Small intestine (tissue), 7 donors: Measurements from ENCODE around the gene OPCML. TPM values are rescaled to one million over a fixed set of nuclear protein-coding genes. Genes with fewer than 3 reads are reported as not detected.

ENCODE experiments used
- DNase-seq, 2 donors: peaks; one replicate each; pipeline versions ENCODE4 v3.0.0 to v3.0.0-alpha.2; 2013
- FAIRE-seq: peaks from 2 replicates; lab custom pipeline; 2012; peaks lifted over from hg19 to GRCh38; lab: Jason Lieb, UNC
- H3K27ac ChIP-seq, 3 donors: one replicate each; pipeline ENCODE4 v1.5.1; 2013; ENCODE audit warnings: low read length in 2 of 3, mild to moderate bottlenecking in 2 of 3, control low read depth in 1 of 3, inconsistent platforms in 1 of 3, low read depth in 1 of 3, moderate library complexity in 1 of 3
- H3K27me3 ChIP-seq, 3 donors: one replicate each; pipeline ENCODE4 v1.6.1; 2013; ENCODE audit warnings: low read length in 3 of 3, inconsistent platforms in 1 of 3; ENCODE audit not compliant: control insufficient read depth in 3 of 3, insufficient read depth in 3 of 3
- H3K36me3 ChIP-seq, 3 donors: one replicate each; pipeline ENCODE4 v1.6.1; 2013; ENCODE audit warnings: low read length in 3 of 3, inconsistent platforms in 1 of 3, low read depth in 1 of 3, mild to moderate bottlenecking in 1 of 3, moderate library complexity in 1 of 3; ENCODE audit not compliant: control insufficient read depth in 3 of 3, insufficient read depth in 2 of 3
- H3K4me1 ChIP-seq, 3 donors: one replicate each; pipeline ENCODE4 v1.6.1; 2013; ENCODE audit warnings: low read length in 2 of 3, inconsistent platforms in 1 of 3, low read depth in 1 of 3, mild to moderate bottlenecking in 1 of 3, moderate library complexity in 1 of 3; ENCODE audit not compliant: control insufficient read depth in 3 of 3, insufficient read depth in 2 of 3
- H3K4me3 ChIP-seq, 3 donors: one replicate each; pipeline ENCODE4 v1.5.1; 2013; ENCODE audit warnings: low read length in 3 of 3, control low read depth in 1 of 3, inconsistent platforms in 1 of 3, low read depth in 1 of 3, mild to moderate bottlenecking in 1 of 3, moderate library complexity in 1 of 3
- H3K9me3 ChIP-seq, 2 donors: one replicate each; pipeline ENCODE4 v1.6.1; 2013; ENCODE audit warnings: low read depth in 1 of 2, low read length in 1 of 2; ENCODE audit not compliant: control insufficient read depth in 2 of 2, insufficient read depth in 1 of 2
- WGBS, 3 donors: extraction: QIAGEN DNeasy Blood & Tissue Kit; methylation state at CpG; one replicate each; pipeline ENCODE4 v1.1.7; 2013; 5-methylcytosine and 5-hydroxymethylcytosine counted together
- polyA plus RNA-seq, 4 donors: library from polyadenylated mRNA; stranded (reverse) in 3 of 4; unstranded in 1 of 4; fragments of 200-250 nt in 3 of 4; fragments of 120-200 nt in 1 of 4; gene quantifications; one replicate each; pipeline versions ENCODE4 v1.2.1 to v1.2.3, GENCODE V29; 2013
- donor health status: healthy with polysubstance abuse.
- donor health status: control.
- donor health status: control.
- donor health status: Bipolar disorder and iron deficiency.
- donor health status: healthy.

The OPCML gene
- polyA plus RNA-seq, 4 donors = 0.16 to 2.0 TPM; not detected in 2

DNA sequence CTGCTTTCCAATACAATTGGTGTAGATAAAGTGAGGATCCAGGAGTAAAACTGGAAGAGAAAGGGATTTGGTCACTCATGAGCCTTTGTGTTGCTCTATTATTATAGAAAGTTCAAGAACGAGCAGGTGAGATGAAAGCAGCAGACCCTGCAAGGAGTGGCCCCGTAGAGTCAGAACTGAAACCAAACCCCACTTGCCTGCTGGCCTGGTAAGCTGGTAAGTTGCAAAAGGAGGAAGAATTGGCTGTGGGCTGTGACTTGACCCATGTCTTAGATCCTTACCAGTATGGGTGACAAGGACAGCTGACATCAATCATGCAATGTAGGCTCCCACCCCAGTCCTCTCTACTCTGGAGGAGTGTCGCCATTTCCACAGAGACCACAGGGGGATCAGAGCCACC is 201.3 kb downstream of the OPCML start:
- H3K27ac ChIP-seq = no peak overlapping the region
- H3K4me3 ChIP-seq = no peak overlapping the region
- H3K9me3 ChIP-seq = no peaks in the 10 kb centered on the region
- DNase-seq = no peak
- no peaks in the 10 kb centered on the region for H3K27me3 ChIP-seq
- H3K4me1 ChIP-seq = no peaks in the 10 kb centered on the region
- WGBS, 3 donors = 67 to 86% (median 78%) methylated on average over 3 of the region's 3 CpGs
- no peak for FAIRE-seq
- no peaks in the 10 kb centered on the region for H3K36me3 ChIP-seq

DNA sequence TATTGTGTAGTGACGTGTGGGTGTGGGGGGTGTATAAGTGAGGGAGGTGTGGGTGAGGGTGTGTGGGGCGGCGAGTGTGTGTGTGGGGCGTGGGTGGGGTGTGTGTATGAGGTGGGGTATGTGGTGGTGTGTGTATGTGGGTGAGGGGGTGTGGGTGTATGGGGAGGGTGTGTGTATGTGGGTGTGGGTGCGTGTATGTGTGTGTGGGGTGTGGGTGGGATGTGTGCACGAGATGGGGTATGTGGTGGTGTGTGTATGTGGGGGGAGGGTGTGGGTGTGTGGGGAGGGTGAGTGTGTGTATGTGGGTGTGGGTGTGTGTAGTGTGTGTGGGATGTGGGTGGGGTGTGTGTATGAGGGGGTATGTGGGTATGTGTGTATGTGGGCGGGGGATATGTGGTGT is 205.5 kb downstream of the OPCML start:
- H3K9me3 ChIP-seq = no peaks in the 10 kb centered on the region
- H3K36me3 ChIP-seq = no peaks in the 10 kb centered on the region
- no peak for DNase-seq
- no peak overlapping the region for H3K27ac ChIP-seq
- no peaks in the 10 kb centered on the region for H3K4me1 ChIP-seq
- FAIRE-seq = no peak
- peaks cover 0 to 2% (median 0%) of the 10 kb centered on the region in 3 donors for H3K27me3 ChIP-seq
- 83 to 86% (median 85%) methylated on average over 7 of the region's 7 CpGs for WGBS, 3 donors
- H3K4me3 ChIP-seq = no peak overlapping the region

DNA sequence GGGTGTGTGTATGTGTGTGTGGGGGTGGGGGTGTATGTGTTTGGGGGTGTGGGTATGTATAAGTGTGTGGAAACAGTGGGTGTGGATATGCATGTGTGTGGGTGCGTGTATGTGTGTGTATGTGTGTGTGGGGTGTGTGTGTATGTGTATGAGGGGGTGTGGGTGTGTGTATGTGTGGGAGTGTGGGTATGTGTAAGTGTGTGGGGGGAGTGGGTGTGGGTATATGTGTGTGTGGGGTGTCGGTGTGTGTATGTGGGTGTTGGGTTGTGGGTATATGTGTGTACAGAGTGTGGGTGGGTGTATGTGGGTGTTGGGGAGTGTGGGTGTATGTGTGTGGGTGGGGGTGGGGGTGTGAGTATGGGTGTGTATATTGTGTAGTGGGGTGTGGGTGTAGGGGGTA is 206.0 kb downstream of the OPCML start:
- Histone ChIP-seq H3K36me3 (no peaks in the 10 kb centered on the region), H3K27me3 (peaks cover 0 to 2% (median 0%) of the 10 kb centered on the region in 3 donors), H3K4me3 (no peak overlapping the region), H3K9me3 (no peaks in the 10 kb centered on the region), H3K27ac (no peak overlapping the region), H3K4me1 (no peaks in the 10 kb centered on the region)
- no peak for FAIRE-seq
- 93 to 97% (median 94%) methylated on average over 2 of the region's 2 CpGs for WGBS, 3 donors
- no peak for DNase-seq

DNA sequence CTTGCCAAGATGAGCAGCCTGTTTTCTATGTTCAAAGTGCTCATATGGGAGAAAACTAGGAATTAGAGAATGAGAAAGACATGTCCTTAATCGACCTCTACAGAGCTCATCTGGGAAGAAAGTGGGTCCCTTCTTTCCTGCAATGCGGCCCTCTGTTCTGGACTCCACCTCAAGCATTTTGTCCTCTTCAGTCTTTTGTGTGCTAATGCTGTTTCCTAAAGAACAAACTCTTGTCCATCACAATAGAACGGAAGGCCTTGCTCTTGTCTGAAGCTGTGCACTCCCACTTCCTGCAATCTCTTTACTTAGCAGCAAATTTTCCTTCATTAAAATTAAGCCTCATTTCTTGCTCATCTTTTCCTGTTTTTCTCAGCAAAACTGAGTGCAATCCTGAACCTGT is 206.6 kb downstream of the OPCML start:
- H3K4me3 ChIP-seq = no peak overlapping the region
- no peak for FAIRE-seq
- H3K36me3 ChIP-seq = no peaks in the 10 kb centered on the region
- DNase-seq = no peak
- no peak overlapping the region for H3K27ac ChIP-seq
- no peaks in the 10 kb centered on the region for H3K9me3 ChIP-seq
- H3K27me3 ChIP-seq = peaks cover 0 to 2% (median 0%) of the 10 kb centered on the region in 3 donors
- H3K4me1 ChIP-seq = no peaks in the 10 kb centered on the region
- WGBS, 3 donors = 67 to 74% (median 68%) methylated on average over 3 of the region's 3 CpGs

DNA sequence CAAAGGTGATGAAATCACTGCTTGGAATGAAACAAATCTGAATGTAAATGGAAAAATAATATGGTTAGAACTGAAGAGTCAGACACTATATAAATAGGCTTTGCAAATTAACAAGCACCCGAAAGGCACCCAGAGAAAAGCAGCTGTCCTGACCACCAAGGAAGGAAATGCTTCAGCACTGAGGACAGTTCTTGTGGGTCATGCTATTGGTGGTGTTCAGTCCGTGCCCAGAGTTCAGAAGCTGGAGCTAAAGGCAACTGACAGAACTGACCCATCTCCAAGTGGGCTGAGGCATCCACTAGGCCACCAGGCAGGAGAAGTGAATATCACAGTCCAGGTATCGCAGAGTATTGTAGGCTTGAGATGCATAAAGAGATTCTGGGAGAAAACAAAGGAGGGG is 208.9 kb downstream of the OPCML start:
- Histone ChIP-seq H3K27ac (no peak overlapping the region), H3K4me1 (no peaks in the 10 kb centered on the region), H3K36me3 (no peaks in the 10 kb centered on the region), H3K4me3 (no peak overlapping the region), H3K27me3 (peaks cover 0 to 2% (median 0%) of the 10 kb centered on the region in 3 donors), H3K9me3 (no peaks in the 10 kb centered on the region)
- DNase-seq = no peak
- FAIRE-seq = no peak
- WGBS, 3 donors = 61 to 73% (median 70%) methylated on average over 3 of the region's 3 CpGs

DNA sequence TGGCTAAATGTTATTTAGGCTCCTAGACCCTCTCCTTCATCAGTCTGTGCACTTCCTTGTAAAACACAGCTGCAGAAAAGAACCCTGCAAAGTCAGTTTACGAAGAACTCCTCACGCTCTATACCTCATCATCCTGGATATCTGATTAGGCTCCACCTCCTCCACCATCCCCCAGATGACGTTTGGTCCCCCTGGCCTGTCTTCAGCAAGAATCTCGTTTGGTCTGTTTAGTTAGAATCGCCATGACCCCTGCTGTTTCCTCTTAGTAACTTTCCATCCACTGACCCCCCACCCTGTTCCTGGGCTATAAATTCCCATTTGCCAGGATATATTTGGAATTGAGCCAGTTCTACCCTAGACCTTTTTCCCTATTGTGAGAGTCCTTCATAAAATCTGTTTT is 214.1 kb downstream of the OPCML start:
- Histone ChIP-seq H3K4me3 (no peak overlapping the region), H3K27me3 (no peaks in the 10 kb centered on the region), H3K36me3 (no peaks in the 10 kb centered on the region), H3K27ac (no peak overlapping the region), H3K4me1 (no peaks in the 10 kb centered on the region), H3K9me3 (no peaks in the 10 kb centered on the region)
- 45 to 52% (median 49%) methylated on average over 5 of the region's 5 CpGs for WGBS, 3 donors
- DNase-seq = no peak
- FAIRE-seq = no peak

DNA sequence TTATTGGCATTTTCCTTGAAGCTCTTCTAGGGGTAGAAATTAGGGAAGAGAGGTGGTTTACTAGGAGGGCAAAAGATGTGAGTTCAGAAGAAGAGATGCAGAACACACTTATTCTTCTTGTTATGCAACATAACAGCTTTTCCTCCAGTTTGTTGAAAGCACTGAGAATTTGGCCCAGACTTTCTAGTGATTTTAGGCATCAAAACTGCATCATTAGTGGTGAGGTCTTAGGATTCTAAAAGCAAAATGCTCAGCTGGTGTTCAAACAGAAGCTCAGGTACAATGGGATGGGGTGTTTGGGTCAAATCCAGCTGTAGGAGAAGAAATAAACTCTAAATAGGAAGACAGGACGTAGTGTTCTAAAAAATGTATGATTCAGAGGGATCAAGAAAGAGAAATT is 221.1 kb downstream of the OPCML start:
- no peak for FAIRE-seq
- H3K4me3 ChIP-seq = no peak overlapping the region
- H3K27me3 ChIP-seq = no peaks in the 10 kb centered on the region
- H3K4me1 ChIP-seq = no peaks in the 10 kb centered on the region
- DNase-seq = no peak
- no peak overlapping the region for H3K27ac ChIP-seq
- no peaks in the 10 kb centered on the region for H3K36me3 ChIP-seq
- WGBS, 3 donors = 62 to 72% (median 70%) methylated on average over 1 of the region's 1 CpG
- H3K9me3 ChIP-seq = no peaks in the 10 kb centered on the region

DNA sequence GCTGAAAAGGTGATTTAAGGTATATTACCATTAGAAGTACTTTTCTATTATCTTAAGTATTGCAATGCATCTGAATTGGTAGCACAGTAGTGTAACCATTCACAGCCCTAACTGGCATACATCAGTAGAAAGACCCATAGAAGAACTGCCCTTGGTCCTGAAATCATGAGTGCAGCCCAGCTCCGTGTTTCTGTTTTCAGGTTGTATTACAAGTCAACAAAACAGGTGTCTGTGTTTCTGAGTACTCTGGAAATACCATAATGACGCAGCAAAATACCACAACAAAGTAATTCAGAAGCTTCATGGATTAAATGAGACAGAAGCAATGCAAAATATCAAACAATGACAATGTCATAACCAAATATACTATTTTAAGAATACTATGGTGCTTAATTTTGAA is 226.3 kb downstream of the OPCML start:
- Histone ChIP-seq H3K36me3 (no peaks in the 10 kb centered on the region), H3K4me1 (no peaks in the 10 kb centered on the region), H3K4me3 (no peak overlapping the region), H3K27ac (no peak overlapping the region), H3K9me3 (no peaks in the 10 kb centered on the region), H3K27me3 (no peaks in the 10 kb centered on the region)
- 23 to 30% (median 28%) methylated on average over 2 of the region's 2 CpGs for WGBS, 3 donors
- DNase-seq (no peak), FAIRE-seq (no peak)

DNA sequence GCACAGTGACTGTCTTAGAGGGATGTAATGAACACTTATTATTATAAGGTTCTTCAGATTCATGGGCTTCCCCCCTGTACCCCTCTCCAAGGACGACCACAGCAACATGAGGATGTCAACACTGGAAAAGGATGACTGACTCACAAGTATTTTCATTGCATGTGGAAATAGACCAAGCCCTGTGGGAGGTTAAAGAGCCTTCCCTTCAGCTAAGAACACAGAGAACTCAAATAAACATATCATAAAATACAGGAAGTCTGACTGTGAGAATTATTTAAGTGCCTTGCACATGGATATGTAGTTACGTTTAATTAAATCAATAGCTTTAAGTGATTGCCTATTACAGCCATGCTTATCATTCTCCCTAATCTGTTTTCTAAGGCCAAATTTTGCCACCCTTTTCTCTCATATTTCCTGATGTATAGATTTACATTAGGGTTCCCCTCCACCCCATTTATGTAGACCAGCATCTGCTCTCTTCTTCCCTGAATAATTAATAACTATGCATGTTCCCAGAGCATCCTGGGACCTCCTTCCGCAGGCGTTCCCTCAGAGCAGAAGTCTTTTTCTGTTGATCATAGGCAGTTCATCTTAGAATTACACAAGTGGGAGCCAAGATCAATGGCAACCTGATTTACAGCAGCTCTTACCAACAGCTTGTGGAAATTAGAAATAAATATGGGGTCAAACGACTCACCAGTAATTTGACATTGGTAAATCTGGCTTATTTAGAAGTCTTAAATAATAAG is 226.9 kb downstream of the OPCML start:
- no peak overlapping the region for H3K4me3 ChIP-seq
- H3K27ac ChIP-seq = no peak overlapping the region
- H3K9me3 ChIP-seq = no peaks in the 10 kb centered on the region
- no peak for DNase-seq
- H3K27me3 ChIP-seq = no peaks in the 10 kb centered on the region
- H3K36me3 ChIP-seq = no peaks in the 10 kb centered on the region
- FAIRE-seq = no peak
- 60 to 66% (median 60%) methylated on average over 5 of the region's 5 CpGs for WGBS, 3 donors
- no peaks in the 10 kb centered on the region for H3K4me1 ChIP-seq
